Fibroblast of lung (primary cell): ENCODE data around the gene MPC1. TPM values are rescaled to one million over a fixed set of nuclear protein-coding genes. Genes with fewer than 3 reads are reported as not detected.

Source experiments
- DNase-seq, 2 donors: peaks; one replicate each; pipeline versions ENCODE4 v3.0.0 to v3.0.0-alpha.2; 2010; ENCODE audit warnings: low read depth in 2 of 2
- H2AFZ ChIP-seq: 2 replicates; pipeline ENCODE4 v1.5.1; 2012; ENCODE audit warnings: low read length, control low read depth, inconsistent platforms
- H3K27ac ChIP-seq: 2 replicates; pipeline ENCODE4 v1.5.1; 2011; ENCODE audit warnings: low read length, control low read depth; ENCODE audit not compliant: insufficient read depth
- H3K27me3 ChIP-seq: 2 replicates; pipeline ENCODE4 v1.5.1; 2011; ENCODE audit warnings: mild to moderate bottlenecking, low read length; ENCODE audit not compliant: control insufficient read depth, insufficient read depth
- H3K36me3 ChIP-seq: 2 replicates; pipeline ENCODE4 v1.5.1; 2011; ENCODE audit warnings: low read length; ENCODE audit not compliant: control insufficient read depth, insufficient read depth
- H3K4me1 ChIP-seq: 2 replicates; pipeline ENCODE4 v1.5.1; 2011; ENCODE audit warnings: low read length; ENCODE audit not compliant: control insufficient read depth, insufficient read depth; ENCODE audit errors: extremely low read depth
- H3K4me2 ChIP-seq: 2 replicates; pipeline ENCODE4 v1.5.1; 2011; ENCODE audit warnings: low read length, control low read depth; ENCODE audit not compliant: insufficient read depth; ENCODE audit errors: extremely low read depth
- H3K4me3 ChIP-seq, 4 experiments: fragments of 200-600 bp in 1 of 4; sonication (generic) in 1 of 4; replicated peaks in 1 of 4; 2 replicates each; pipeline ENCODE4 v1.5.1; 2011 to 2016; ENCODE audit warnings: low read length in 4 of 4, low read depth in 3 of 4, mild to moderate bottlenecking in 3 of 4, control low read depth in 2 of 4, inconsistent platforms in 1 of 4, mixed read lengths in 1 of 4; ENCODE audit not compliant: insufficient read depth in 1 of 4; ENCODE audit errors: control extremely low read depth in 1 of 4
- H3K79me2 ChIP-seq: 2 replicates; pipeline ENCODE4 v1.5.1; 2012; ENCODE audit warnings: mild to moderate bottlenecking, low read length, inconsistent platforms; ENCODE audit not compliant: control insufficient read depth, insufficient read depth
- H3K9ac ChIP-seq: 2 replicates; pipeline ENCODE4 v1.5.1; 2011; ENCODE audit warnings: mild to moderate bottlenecking, low read length, control low read depth; ENCODE audit not compliant: insufficient read depth
- H3K9me3 ChIP-seq: 2 replicates; pipeline ENCODE4 v1.5.1; 2012; ENCODE audit warnings: low read depth, low read length; ENCODE audit not compliant: control insufficient read depth, insufficient read depth
- H4K20me1 ChIP-seq: 2 replicates; pipeline ENCODE4 v1.5.1; 2011; ENCODE audit warnings: low read length; ENCODE audit not compliant: control insufficient read depth, insufficient read depth; ENCODE audit errors: extremely low read depth
- CTCF ChIP-seq, 2 donors: IDR thresholded peaks in 1 of 2; conservative IDR thresholded peaks in 1 of 2; 1 replicate in 1 of 2; 2 replicates in 1 of 2; pipeline ENCODE4 v1.5.1; 2011 to 2012; ENCODE audit warnings: low read length in 2 of 2, control low read depth in 1 of 2, inconsistent platforms in 1 of 2, low read depth in 1 of 2, mild to moderate bottlenecking in 1 of 2
- EZH2 ChIP-seq: IDR thresholded peaks from 2 replicates; pipeline ENCODE4 v1.5.1; 2012; ENCODE audit warnings: low read length, control low read depth, mild to moderate bottlenecking; ENCODE audit errors: missing control alignments
- polyA plus RNA-seq, 2 donors: library from polyadenylated mRNA; depleted of rRNA in 1 of 2; stranded (reverse) in 1 of 2; unstranded in 1 of 2; fragments of >200 nt; gene quantifications; 2 replicates each; pipeline ENCODE4 v1.2.1, GENCODE V29; 2011 to 2012; ENCODE audit warnings: missing spikeins in 1 of 2
- total RNA-seq: library from RNA; depleted of rRNA; stranded (reverse); fragments of >200 nt; gene quantifications from 2 replicates; pipeline ENCODE4 v1.2.1, GENCODE V29; 2014

The MPC1 gene
- total and polyA plus RNA-seq, 2 donors (not counting 1 experiment from before 2014, with no cell fraction given), result 19.3 to 28.7 TPM

GRCh38 chr6:166412156-166412910, 29.6 kb upstream of the MPC1 start:
- H3K9me3 ChIP-seq, result no peaks in the 10 kb centered on the region
- H3K4me1 ChIP-seq, result no peaks in the 10 kb centered on the region
- TF ChIP-seq EZH2 (no peak), CTCF (conservative IDR thresholded peaks at IDR 0.05 in 1 of 2, IDR thresholded peaks at IDR 0.05 in 1 of 2; ENCODE audit: low read depth in 1 of 2, low read length in 2 of 2) (no peak)
- H4K20me1 ChIP-seq, result no peaks in the 10 kb centered on the region
- H2AFZ ChIP-seq, result no peak overlapping the region
- H3K79me2 ChIP-seq, result no peaks in the 10 kb centered on the region
- peaks cover 9% of the 10 kb centered on the region for H3K36me3 ChIP-seq
- no peaks in the 10 kb centered on the region for H3K27me3 ChIP-seq
- no peak for DNase-seq
- no peak overlapping the region for H3K4me2 ChIP-seq
- no peak overlapping the region for H3K4me3 ChIP-seq
- H3K9ac ChIP-seq, result no peak overlapping the region
- no peak overlapping the region for H3K27ac ChIP-seq

GRCh38 chr6:166411721-166412151, 29.0 kb upstream of the MPC1 start:
- Histone ChIP-seq H3K4me2 (no peak overlapping the region), H4K20me1 (no peaks in the 10 kb centered on the region), H3K9ac (no peak overlapping the region), H2AFZ (no peak overlapping the region), H3K4me3 (no peak overlapping the region), H3K27ac (no peak overlapping the region), H3K36me3 (peaks cover 9% of the 10 kb centered on the region), H3K9me3 (no peaks in the 10 kb centered on the region), H3K27me3 (no peaks in the 10 kb centered on the region), H3K4me1 (no peaks in the 10 kb centered on the region), H3K79me2 (no peaks in the 10 kb centered on the region)
- no peak for DNase-seq
- TF ChIP-seq CTCF (conservative IDR thresholded peaks at IDR 0.05 in 1 of 2, IDR thresholded peaks at IDR 0.05 in 1 of 2; ENCODE audit: low read depth in 1 of 2, low read length in 2 of 2) (no peak), EZH2 (no peak)

GRCh38 chr6:166411271-166411670, 28.5 kb upstream of the MPC1 start:
- Histone ChIP-seq H3K9me3 (no peaks in the 10 kb centered on the region), H3K36me3 (peaks cover 9% of the 10 kb centered on the region), H3K4me2 (no peak overlapping the region), H3K4me3 (no peak overlapping the region), H3K27me3 (no peaks in the 10 kb centered on the region), H2AFZ (no peak overlapping the region), H3K9ac (no peak overlapping the region), H3K79me2 (no peaks in the 10 kb centered on the region), H4K20me1 (no peaks in the 10 kb centered on the region), H3K4me1 (no peaks in the 10 kb centered on the region), H3K27ac (no peak overlapping the region)
- TF ChIP-seq CTCF (conservative IDR thresholded peaks at IDR 0.05 in 1 of 2, IDR thresholded peaks at IDR 0.05 in 1 of 2; ENCODE audit: low read depth in 1 of 2, low read length in 2 of 2) (no peak), EZH2 (no peak)
- DNase-seq, result no peak
